ENCODE results near the gene PACSIN2.

GRCh38 chr22:43000441-43001175 is 14.3 kb downstream of the PACSIN2 start:
- TF ChIP-seq CTCF (IDR thresholded peaks at IDR 0.05; ENCODE audit: low read depth, low read length, poor library complexity, severe bottlenecking): no peak
- no peak for TF ChIP-seq EZH2phosphoT487 (IDR thresholded peaks at IDR 0.05; ENCODE audit: borderline replicate concordance, low read length)

All from DOHH2 (cell line).